GM19372 (cell line): ENCODE data around the gene ELF2.
"Not testable (repeated sequence)": the region's sequence is repeated elsewhere in the genome, so short reads cannot be mapped to it uniquely, and the experiment has no call there.

Experiments
- ATAC-seq: cut with Tn5 transposase; IDR thresholded peaks from one replicate; pipeline ENCODE4 v1.9.1; 2021; ENCODE audit warnings: mild to moderate bottlenecking, low read depth, moderate library complexity; ENCODE audit not compliant: unreplicated experiment

ELF2 gene

DNA sequence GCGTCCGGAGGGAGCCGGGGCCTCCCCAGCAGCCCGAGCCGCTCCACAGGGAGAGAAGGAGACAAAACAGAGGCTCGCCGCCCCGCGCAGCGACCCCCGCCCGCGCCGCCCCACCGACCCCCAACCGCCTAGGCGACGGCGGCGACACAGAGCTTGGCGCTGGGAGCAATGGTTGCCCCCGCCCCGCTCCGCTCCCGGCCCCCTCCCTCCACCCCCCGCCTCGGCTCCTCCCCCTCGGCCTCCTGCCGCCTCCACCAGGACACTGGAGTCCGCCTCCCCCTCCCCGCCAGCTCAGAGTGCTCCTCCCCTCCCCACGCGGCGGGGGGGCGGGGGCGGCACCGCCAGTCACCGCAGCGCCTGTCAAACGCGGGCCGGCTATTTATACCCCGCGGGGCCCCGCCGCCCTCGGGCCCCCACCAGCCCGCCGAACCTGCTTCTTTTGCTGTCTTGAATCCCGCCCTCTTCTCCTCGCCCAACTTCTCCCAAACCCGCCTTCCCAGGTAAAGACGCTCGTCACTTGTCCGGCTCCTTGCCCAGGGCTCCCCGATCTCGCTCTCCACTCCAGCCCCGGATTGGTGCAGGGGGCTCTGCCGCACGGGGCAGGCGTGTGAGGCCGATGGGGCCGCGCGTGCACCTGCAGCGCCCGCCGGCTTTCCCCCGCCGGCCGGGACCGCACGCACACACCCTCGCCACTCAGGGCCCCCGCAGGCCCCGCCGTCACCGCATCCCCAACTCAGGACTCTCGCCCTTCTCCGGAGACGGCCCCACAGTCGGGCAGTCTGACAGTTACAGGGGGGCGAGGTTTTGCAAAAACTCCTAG lies at the start of gene ELF2:
Gene ELF2 (minus strand): TSS at position 170 of the 820 bp plus-strand sequence. CDS start 39,517 bp downstream, outside the sequence.
- peak; percentile 35 for ATAC-seq

DNA sequence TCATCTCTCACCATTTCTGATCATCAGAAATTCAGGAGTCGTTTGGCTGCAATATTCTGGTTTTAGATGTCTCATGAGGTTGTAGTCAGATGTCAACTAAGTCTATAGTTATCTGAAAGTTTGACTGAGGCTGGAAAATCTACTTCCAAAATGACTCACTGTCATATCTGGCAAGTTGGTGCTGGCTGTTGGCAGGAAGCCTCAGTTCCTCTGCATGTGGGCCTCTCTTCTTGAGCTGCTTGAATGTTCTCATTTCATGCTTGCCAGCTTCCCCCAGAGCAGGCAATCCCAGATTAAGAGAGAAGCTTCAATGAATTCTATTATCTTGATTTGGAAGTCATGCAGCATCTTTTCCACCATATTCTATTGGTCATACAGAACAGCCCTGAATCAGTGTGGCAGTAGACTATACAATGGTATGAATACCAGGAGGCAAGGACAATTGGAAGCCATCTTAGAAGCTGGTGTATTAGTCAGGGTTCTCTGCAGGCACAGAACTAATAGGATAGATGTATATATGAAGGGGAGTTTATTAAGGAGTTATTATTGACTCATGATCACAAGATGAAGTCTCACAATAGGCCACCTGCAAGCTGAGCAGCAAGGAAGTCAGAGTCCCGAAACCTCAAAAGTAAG lies 46.8 kb upstream of the ELF2 start:
- no peak for ATAC-seq

DNA sequence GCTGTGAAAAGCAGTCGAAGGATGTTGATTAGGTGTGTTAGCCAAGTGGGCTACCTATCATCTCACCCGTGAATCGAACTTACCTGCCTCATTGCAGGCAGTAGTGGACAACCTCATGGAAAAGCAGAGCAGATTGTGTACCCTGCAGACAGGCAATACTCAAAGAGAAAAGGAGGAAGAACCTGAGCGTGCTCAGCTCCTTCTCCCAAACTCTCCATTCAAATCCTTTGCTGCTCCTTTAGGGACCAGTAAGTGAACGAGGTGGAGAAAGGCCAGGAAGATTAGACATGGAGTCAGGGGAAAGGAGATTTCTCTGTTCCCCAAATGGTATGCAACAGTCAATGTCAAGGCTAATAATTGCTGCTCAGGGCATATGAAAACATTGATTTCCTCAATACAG lies 45.2 kb upstream of the ELF2 start:
- no peak for ATAC-seq

DNA sequence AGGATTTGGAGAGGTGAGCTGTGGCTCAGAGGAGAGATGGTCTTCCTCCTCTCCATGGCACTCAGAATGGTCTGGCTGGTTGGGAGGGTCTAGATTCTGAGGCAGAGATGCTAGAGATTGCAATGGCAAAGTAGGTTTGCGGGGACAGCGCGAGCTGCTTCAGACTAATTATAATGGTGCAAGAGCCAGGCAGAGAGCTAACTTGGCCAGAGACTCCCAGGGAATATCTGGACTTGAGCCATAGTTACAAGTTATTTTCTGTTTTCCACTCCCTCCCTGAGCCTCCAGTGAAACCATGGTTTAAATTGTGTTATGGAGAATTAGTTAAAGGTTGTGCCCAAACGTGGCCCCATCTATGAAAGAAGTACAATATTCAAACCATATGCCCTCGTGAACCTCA lies 44.7 kb upstream of the ELF2 start:
- ATAC-seq = no peak

DNA sequence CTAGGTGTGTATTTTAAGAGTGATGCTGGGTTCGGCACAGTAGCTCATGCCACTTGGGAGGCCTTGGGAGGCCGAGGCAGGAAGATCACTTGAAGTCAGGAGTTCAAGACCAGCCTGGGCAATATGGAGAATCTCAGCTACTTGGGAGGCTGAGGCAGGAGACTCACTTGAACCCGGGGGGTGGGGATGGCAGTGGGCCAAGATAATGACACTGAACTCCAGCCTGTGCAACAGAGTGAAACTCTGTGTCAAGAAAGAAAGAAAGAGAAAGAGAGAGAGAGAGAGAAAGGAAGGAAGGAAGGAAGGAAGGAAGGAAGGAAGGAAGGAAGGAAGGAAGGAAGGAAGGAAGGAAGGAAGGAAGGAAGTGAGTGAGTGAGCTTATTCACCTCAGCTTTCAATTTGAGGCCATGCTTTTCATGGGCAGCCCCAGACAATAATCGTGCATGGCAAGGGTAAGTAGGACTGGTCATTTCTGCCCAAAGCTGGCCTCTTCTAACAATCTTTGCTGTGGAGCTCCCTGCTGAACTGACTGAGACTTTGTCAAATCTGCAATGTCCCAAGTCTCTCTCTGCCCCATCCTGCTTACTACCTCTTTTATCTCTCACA lies 42.5 kb upstream of the ELF2 start:
- no peak for ATAC-seq

DNA sequence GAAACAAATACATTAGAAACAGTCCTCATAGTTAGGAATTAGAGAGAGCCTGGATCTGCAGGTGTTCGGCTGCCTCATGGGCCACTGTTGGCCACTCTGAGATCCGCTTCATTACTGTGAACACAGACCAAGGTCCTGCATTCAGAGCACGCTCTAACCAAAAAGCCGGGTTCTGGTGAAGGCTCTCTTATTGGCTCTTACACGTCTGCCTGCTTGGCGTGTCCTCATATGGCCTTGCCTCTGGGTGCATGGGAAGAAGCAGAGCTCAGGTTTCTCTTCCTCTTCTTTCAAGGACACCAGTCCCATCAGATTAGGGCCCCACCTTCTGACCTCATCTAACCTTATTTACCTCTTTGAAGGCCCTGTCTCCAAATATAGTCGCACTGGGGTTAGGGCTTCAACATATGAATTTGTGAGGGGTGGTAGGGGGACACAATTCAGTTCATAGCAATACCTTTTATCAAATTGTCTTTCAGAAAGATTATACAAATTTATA lies 37.1 kb upstream of the ELF2 start:
- ATAC-seq = peak; percentile 98

DNA sequence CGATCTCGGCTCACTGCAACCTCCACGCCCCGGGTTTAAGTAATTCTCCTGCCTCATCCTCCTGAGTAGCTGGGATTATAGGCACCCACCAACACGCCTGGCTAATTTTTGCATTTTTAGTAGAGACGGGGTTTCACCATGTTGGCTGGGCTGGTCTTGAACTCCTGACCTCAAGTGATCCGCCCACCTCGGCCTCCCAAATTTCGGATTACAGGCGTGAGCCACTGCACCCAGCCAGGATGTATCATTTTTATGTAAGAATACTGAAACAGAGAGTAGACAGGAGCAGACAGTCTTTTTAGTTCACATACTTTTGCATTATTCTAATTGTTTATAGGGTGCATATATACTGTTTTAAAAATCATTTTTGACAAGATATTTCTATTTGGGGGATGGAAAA lies 36.6 kb upstream of the ELF2 start:
- ATAC-seq = not testable (repeated sequence)

DNA sequence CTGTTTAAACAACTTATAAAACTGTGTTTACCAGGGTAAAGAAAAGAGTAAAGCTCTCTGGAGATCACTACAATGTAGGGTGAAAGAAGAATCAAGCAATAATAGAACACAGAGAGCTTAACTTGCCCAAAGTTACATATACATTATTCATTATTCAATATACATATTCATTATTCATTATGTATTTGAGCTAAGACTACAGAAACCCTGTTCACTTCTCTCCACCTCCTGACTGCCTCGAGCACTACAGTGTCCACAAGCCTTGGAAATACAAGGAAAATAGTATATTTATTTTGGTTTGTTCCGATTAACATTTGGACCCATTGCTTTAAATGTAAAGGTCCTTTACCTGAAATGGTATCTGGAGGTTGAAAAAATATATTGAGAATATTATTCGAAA lies 35.9 kb upstream of the ELF2 start:
- ATAC-seq = no peak

DNA sequence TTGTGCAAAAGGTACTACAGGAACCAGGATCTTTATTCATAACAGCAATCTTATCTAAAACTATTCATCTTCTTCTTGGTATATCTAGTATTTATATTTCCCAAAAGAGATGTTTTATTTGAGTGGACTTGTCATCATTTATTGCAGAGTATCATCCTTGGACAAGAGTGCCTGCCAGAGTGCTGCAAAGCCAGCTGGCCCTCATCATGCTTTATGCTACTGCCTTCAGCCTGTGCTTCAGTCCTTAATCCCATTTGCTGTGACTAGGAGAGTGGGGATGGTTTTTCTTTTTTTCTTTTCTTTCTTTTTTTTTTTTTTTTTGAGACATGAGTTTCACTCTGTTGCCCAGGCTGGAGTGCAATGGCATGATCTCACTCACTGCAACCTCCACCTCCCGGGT lies 33.5 kb upstream of the ELF2 start:
- no peak for ATAC-seq

DNA sequence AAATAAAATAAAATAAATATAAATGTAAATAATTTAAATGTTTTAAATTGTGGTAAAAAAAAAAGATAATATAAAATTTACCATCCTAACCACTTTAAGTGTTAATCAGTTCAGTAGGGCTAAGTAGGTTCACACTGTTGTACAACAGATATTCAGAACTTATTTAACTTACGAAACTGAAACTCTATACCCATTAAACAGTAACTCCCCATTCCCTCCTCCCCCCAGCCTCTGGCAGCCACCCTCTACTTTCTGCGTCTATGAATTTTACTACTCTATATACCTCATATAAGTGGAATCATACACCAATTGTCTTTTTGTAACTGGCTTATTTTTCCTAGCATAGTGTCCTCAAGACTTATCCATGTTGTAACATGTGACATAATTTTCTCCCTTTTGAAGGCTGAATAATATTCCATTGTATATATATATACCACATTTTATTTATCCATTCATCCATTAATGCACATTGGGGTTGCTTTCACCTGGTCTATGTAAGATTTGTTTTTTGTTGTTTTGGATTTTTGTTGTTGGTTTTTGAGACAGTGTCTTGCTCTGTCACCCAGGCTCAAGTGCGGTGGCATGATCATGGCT lies 32.5 kb upstream of the ELF2 start:
- ATAC-seq = no peak

DNA sequence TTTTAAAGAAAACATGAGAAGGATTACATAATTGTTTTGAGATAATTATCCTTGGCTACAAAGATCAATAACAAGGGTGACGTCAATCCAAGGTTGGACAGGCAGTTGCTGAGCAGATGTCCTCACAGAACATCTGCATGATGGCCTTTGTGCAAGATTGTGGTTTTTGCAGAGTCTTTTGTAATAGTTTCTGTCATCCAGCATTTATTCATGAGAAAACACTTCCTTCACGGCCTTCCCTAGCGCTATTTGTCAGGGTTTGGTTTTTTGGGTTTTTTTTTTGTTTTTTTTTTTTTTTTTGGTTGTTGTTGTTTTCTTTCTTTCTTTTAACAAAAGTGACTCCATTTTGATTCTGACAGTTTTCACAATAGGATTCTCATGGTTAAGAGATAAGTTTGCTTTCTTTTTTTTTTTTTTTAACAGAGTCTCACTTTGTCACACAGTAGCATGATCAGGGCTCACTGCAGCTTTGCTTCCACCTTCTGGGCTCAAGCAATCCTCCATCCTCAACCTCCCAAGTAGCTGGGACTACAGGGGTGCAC lies 31.5 kb upstream of the ELF2 start:
- no peak for ATAC-seq

DNA sequence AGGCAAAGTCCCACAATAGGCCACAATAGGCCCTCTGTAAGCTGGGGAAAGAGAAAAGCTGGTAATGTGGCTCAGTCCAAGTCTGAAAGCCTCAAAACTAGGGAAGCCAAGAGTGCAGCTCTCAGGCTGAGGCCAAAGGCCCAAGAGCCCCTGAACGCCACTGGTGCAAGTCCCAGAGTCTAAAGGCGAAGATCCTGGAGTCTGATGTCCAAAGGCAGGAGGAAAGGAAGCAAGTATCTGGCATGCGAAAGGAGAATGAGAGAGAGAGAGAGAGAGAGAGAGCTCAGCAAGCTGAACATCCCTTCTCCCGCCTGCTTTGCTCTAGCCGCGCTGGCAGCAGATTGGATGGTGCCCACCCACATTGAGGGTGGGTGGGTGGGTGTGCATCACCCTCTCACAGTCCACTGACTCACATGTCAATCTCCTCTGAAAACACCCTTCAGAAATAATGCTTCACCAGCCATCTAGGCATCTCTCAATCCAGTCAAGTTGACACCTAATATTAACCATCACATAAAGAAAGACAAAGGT lies 30.9 kb upstream of the ELF2 start:
- ATAC-seq = no peak

DNA sequence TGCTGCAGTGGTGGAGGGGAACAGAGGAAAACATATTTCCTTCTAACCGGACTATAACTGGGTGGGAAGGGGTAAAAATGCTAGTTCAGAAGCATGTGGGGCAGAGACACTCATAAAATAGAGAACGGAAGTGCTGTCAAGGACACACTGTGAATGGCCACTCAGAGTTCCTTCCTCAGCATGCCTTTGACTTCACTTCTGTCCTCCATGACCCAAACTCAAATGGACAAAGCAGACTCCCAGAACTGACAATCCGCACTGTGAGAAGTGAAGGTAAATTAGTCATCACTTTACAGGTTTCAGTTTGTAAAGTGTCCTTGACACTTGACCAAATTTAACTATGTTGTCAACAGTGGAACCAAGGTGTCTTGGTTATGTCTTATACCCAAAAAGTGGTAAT lies 30.2 kb upstream of the ELF2 start:
- no peak for ATAC-seq

DNA sequence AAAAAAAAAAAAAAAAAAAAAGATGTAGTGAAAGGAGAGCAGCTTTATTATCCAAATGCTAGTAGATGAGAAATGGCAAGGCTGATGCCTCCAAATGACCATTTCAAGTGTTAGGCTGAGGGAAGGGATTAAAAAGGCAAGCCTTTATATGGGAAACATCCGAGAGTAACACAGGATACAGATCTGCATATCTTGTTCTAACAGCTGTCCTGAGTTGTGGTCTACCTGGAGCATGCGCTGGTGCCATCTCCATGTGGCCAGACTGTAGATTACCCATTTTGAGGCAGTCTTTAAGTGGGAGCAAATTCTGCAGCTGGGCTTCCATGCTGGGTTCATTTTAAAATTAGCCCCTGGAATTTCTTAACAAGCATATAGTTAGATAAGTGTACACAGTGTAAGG lies 26.0 kb upstream of the ELF2 start:
- ATAC-seq = no peak

DNA sequence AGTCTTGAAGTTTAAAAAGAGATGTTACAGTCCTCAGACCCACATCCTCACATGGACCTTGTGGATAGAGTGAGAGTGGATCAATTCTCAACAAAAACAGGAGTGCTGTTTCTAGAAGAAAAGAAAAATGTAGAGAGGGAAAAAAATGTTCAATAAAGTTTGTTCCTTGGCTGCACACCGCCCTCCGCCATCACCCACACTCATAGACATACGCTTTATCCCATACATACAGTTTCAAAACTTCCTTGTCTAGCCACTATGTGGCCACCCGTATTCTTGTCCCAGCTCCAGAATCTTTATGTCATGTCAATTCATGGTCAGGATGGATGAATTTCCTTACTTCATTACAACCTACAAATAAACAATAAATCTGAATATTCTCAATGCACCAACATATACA lies 23.5 kb upstream of the ELF2 start:
- no peak for ATAC-seq

DNA sequence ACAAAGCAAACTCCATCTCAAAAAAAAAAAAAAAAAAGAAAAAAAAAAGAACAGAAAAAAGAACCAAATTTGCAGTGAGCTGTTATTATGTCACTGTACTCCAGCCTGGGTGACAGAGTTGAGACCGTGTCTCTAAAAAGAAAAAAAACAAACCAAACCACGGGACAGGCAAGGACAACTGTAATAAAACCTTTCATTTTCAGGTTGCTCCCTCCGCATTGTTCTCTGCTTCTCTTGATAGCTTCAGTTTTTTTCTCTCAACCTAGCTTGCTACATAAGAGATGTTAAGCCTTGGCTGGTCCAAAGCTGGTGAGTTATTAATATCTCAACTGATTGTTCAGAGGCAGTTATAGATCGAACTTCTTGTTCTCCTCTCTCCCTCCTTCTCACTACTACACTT lies 23.1 kb upstream of the ELF2 start:
- no peak for ATAC-seq

DNA sequence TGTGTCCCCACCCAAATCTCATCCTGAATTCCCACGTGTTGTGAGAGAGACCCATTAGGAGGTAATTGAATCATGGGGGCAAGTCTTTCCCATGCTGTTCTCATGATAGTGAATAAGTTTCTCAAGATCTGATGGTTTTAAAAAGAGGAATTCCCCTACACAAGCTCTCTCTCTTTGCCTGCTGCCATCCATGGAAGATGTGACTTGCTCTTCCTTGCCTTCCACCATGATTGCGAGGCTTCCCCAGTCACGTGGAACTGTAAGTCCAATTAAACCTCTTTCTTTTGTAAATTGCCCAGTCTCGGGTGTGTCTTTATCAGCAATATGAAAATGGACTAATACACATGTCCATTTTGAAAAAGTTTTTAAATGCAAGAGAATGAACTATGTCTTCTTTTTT lies 20.2 kb upstream of the ELF2 start:
- ATAC-seq = not testable (repeated sequence)

DNA sequence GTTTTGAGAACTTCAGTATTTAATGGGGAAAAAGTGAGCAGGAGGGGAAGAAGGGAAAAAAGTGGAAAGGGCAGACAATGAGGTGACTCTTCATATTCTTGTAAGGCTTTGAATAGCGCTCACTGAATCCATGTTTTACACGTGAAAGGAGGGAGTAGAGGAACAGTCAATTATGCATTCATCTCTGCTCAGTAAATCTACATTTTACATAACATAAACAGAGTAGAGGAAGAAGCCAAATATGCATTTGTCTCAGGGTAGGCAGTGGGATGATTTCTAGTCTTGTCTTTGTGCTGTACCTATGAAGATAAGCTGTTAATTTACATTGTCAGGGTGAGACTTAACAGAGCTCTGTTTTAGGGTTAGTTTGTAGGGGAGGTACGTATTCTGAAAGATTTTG lies 19.4 kb upstream of the ELF2 start:
- ATAC-seq = no peak

DNA sequence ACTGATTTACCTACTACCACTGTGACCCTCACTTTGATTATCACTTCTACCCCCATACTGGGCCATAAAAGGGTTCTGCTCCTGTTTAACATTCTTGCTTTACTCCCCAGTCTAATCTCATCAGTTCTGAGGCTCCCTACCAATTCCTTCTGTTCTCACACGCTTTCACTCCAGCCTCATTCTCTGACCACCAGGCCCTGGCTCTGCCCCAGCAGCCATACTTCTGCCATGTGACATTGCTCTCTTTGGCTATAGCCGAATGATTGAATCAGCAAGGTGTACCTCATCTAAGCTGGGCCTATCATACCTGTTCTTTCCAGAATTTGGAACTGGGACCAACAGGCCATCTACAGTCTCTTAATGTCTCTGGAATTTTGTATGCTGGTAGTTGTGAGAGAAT lies 14.4 kb upstream of the ELF2 start:
- no peak for ATAC-seq

DNA sequence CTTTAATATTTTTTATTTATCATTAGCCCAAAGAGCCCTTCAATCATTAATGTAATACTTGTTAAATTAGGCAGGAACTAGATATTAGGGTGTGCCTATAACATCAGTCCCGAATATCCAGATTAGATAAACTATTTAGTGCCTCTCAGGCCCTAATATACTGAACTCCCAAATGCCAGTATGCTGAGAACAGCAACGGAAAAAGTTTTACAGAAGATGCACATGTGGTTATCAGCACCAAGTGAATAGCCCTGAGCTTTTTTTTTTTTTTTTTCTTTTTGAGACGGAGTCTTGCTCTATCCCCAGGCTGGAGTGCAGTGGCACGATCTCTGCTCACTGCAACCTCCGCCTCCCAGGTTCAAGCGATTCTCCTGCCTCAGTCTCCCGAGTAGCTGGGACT lies 13.0 kb upstream of the ELF2 start:
- no peak for ATAC-seq

DNA sequence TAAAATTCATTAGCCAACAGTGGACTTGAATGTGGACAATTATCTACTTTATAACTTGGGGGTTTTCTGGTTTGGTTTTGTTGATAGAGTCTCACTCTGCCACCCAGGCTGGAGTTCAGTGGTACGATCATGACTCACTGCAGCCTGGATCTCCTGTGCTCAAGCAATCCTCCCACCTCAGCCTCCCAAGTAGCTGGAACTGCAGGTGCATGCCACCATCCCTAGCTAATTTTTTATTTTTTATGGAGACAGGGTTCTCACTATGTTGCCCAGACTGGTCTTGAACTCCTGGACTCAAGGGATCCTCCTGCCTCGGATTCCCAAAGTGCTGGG lies 12.4 kb upstream of the ELF2 start:
- no peak for ATAC-seq
